Liver (tissue), 9 donors: Measurements from ENCODE around the gene RHOG. TPM values are rescaled to one million over a fixed set of nuclear protein-coding genes. Genes with fewer than 3 reads are reported as not detected.
A peak's percentile ranks its signal among the peaks of the same experiment; 100 is the strongest.

ENCODE experiments used
- DNase-seq: peaks from one replicate; pipeline ENCODE4 v3.0.0-alpha.2; 2017; ENCODE audit warnings: low spot score
- H3K27ac ChIP-seq, 2 donors: one replicate each; pipeline ENCODE4 v1.7.0; 2013; ENCODE audit warnings: inconsistent platforms in 2 of 2, low read length in 2 of 2, control low read depth in 1 of 2, low read depth in 1 of 2, mild to moderate bottlenecking in 1 of 2
- H3K27me3 ChIP-seq, 4 donors: one replicate each; pipeline versions ENCODE4 v1.6.1 to v1.7.0; 2013; ENCODE audit warnings: low read length in 3 of 4, inconsistent platforms in 1 of 4, mild to moderate bottlenecking in 1 of 4, moderate library complexity in 1 of 4; ENCODE audit not compliant: control insufficient read depth in 4 of 4, insufficient read depth in 4 of 4
- H3K36me3 ChIP-seq, 4 donors: one replicate each; pipeline versions ENCODE4 v1.6.1 to v1.7.0; 2013; ENCODE audit warnings: low read length in 3 of 4, mild to moderate bottlenecking in 3 of 4, low read depth in 1 of 4, moderate library complexity in 1 of 4; ENCODE audit not compliant: control insufficient read depth in 4 of 4, insufficient read depth in 3 of 4
- H3K4me1 ChIP-seq, 4 donors: one replicate each; pipeline versions ENCODE4 v1.6.1 to v1.7.0; 2013; ENCODE audit warnings: low read length in 3 of 4, mild to moderate bottlenecking in 3 of 4, moderate library complexity in 1 of 4; ENCODE audit not compliant: control insufficient read depth in 4 of 4, insufficient read depth in 4 of 4
- H3K4me3 ChIP-seq, 3 donors: one replicate each; pipeline versions ENCODE4 v1.6.1 to v1.7.0; 2013; ENCODE audit warnings: low read length in 3 of 3, control low read depth in 1 of 3, low read depth in 1 of 3, mild to moderate bottlenecking in 1 of 3
- H3K9ac ChIP-seq, 2 donors: one replicate each; pipeline ENCODE4 v1.7.0; 2013; ENCODE audit warnings: low read length in 2 of 2, mild to moderate bottlenecking in 2 of 2, moderate library complexity in 2 of 2, control low read depth in 1 of 2, low read depth in 1 of 2
- H3K9me3 ChIP-seq, 4 donors: one replicate each; pipeline versions ENCODE4 v1.6.1 to v1.7.0; 2013; ENCODE audit warnings: low read length in 3 of 4; ENCODE audit not compliant: control insufficient read depth in 4 of 4
- ATF3 ChIP-seq: IDR thresholded peaks from 2 replicates; pipeline ENCODE4 v1.6.1; 2016; ENCODE audit warnings: antibody characterized with exemption
- EGR1 ChIP-seq, 2 donors: IDR thresholded peaks; 2 replicates each; pipeline ENCODE4 v1.6.1; 2016 to 2018; ENCODE audit warnings: antibody characterized with exemption in 2 of 2, low read depth in 2 of 2
- FOXA1 ChIP-seq: IDR thresholded peaks from 2 replicates; pipeline ENCODE4 v1.6.1; 2016; ENCODE audit warnings: antibody characterized with exemption
- FOXA2 ChIP-seq: IDR thresholded peaks from 2 replicates; pipeline ENCODE4 v1.6.1; 2016; ENCODE audit warnings: antibody characterized with exemption
- GABPA ChIP-seq, 2 donors: IDR thresholded peaks in 1 of 2; conservative IDR thresholded peaks in 1 of 2; 2 replicates each; pipeline ENCODE4 v1.6.1; 2016; ENCODE audit warnings: antibody characterized with exemption in 2 of 2, mild to moderate bottlenecking in 1 of 2, moderate library complexity in 1 of 2
- HNF4A ChIP-seq, 2 donors: conservative IDR thresholded peaks; 2 replicates each; pipeline ENCODE4 v1.6.1; 2016; ENCODE audit warnings: antibody characterized with exemption in 2 of 2, mild to moderate bottlenecking in 2 of 2
- HNF4G ChIP-seq: IDR thresholded peaks from 2 replicates; pipeline ENCODE4 v1.6.1; 2016; ENCODE audit warnings: antibody characterized with exemption
- JUND ChIP-seq, 2 donors: IDR thresholded peaks; 2 replicates each; pipeline ENCODE4 v1.6.1; 2016; ENCODE audit warnings: antibody characterized with exemption in 2 of 2
- MAX ChIP-seq: IDR thresholded peaks from 2 replicates; pipeline ENCODE4 v1.6.1; 2016; ENCODE audit warnings: antibody characterized with exemption
- NR2F2 ChIP-seq: IDR thresholded peaks from 2 replicates; pipeline ENCODE4 v1.6.1; 2016; ENCODE audit warnings: antibody characterized with exemption
- RAD21 ChIP-seq, 2 donors: IDR thresholded peaks; 2 replicates each; pipeline ENCODE4 v1.6.1; 2016; ENCODE audit warnings: antibody characterized with exemption in 2 of 2, mild to moderate bottlenecking in 2 of 2
- RXRA ChIP-seq, 2 donors: IDR thresholded peaks; 2 replicates each; pipeline ENCODE4 v1.6.1; 2017 to 2018; ENCODE audit warnings: antibody characterized with exemption in 2 of 2, mild to moderate bottlenecking in 1 of 2
- SP1 ChIP-seq: IDR thresholded peaks from 2 replicates; pipeline ENCODE4 v1.6.1; 2018; ENCODE audit warnings: antibody characterized with exemption, mild to moderate bottlenecking
- TAF1 ChIP-seq: conservative IDR thresholded peaks from 2 replicates; pipeline ENCODE4 v1.6.1; 2016; ENCODE audit warnings: antibody characterized with exemption, mild to moderate bottlenecking
- YY1 ChIP-seq: IDR thresholded peaks from 2 replicates; pipeline ENCODE4 v1.6.1; 2016; ENCODE audit warnings: antibody characterized with exemption, mild to moderate bottlenecking
- WGBS: extraction: QIAGEN DNeasy Blood & Tissue Kit; methylation state at CpG from one replicate; pipeline ENCODE4 v1.1.7; 2013; 5-methylcytosine and 5-hydroxymethylcytosine counted together
- polyA plus RNA-seq, 2 donors: library from polyadenylated mRNA; stranded (reverse) in 1 of 2; unstranded in 1 of 2; fragments of 200-250 nt in 1 of 2; fragments of >200 nt in 1 of 2; fragmentation: Nextera tagmentation in 1 of 2; extraction: Ambion mirVana in 1 of 2; gene quantifications; one replicate each; pipeline versions ENCODE4 v1.2.1 to v1.2.3, GENCODE V29; 2013 to 2015
- total RNA-seq, 2 donors: library from RNA; depleted of rRNA; stranded (reverse); fragments of >200 nt; gene quantifications; one replicate each; pipeline ENCODE4 v1.2.3, GENCODE V29; 2014
- TF ChIP-seq, protein P1 (sequence below): IDR thresholded peaks from 2 replicates; pipeline ENCODE4 v1.6.1; 2016; ENCODE audit warnings: antibody characterized with exemption, mild to moderate bottlenecking
- TF ChIP-seq, protein P2 (sequence below): IDR thresholded peaks from 2 replicates; pipeline ENCODE4 v1.6.1; 2016; ENCODE audit warnings: antibody characterized with exemption
- donor health status: healthy.
- donor health status: healthy.
- donor health status: healthy.
- donor health status: healthy.
- donor health status: healthy.

The RHOG gene
- total and polyA plus RNA-seq, 4 donors: 7.4 to 32.9 (median 17.8) TPM

- H3K27me3 ChIP-seq: no peaks in the 10 kb centered on the region
- TF ChIP-seq HNF4G (no peak), FOXA2 (no peak), TAF1 (no peak), JUND (IDR thresholded peaks at IDR 0.05) (no peak), RAD21 (IDR thresholded peaks at IDR 0.05) (no peak), EGR1 (IDR thresholded peaks at IDR 0.05; ENCODE audit: low read depth in 2 of 2) (no peak), MAX (no peak), RXRA (IDR thresholded peaks at IDR 0.05) (no peak), HNF4A (conservative IDR thresholded peaks at IDR 0.05) (no peak), ATF3 (no peak), GABPA (IDR thresholded peaks at IDR 0.05 in 1 of 2, conservative IDR thresholded peaks at IDR 0.05 in 1 of 2) (no peak), YY1 (no peak), FOXA1 (no peak), NR2F2 (no peak)
- TF ChIP-seq, protein P1, sequence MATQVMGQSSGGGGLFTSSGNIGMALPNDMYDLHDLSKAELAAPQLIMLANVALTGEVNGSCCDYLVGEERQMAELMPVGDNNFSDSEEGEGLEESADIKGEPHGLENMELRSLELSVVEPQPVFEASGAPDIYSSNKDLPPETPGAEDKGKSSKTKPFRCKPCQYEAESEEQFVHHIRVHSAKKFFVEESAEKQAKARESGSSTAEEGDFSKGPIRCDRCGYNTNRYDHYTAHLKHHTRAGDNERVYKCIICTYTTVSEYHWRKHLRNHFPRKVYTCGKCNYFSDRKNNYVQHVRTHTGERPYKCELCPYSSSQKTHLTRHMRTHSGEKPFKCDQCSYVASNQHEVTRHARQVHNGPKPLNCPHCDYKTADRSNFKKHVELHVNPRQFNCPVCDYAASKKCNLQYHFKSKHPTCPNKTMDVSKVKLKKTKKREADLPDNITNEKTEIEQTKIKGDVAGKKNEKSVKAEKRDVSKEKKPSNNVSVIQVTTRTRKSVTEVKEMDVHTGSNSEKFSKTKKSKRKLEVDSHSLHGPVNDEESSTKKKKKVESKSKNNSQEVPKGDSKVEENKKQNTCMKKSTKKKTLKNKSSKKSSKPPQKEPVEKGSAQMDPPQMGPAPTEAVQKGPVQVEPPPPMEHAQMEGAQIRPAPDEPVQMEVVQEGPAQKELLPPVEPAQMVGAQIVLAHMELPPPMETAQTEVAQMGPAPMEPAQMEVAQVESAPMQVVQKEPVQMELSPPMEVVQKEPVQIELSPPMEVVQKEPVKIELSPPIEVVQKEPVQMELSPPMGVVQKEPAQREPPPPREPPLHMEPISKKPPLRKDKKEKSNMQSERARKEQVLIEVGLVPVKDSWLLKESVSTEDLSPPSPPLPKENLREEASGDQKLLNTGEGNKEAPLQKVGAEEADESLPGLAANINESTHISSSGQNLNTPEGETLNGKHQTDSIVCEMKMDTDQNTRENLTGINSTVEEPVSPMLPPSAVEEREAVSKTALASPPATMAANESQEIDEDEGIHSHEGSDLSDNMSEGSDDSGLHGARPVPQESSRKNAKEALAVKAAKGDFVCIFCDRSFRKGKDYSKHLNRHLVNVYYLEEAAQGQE: no peak
- TF ChIP-seq, protein P2, sequence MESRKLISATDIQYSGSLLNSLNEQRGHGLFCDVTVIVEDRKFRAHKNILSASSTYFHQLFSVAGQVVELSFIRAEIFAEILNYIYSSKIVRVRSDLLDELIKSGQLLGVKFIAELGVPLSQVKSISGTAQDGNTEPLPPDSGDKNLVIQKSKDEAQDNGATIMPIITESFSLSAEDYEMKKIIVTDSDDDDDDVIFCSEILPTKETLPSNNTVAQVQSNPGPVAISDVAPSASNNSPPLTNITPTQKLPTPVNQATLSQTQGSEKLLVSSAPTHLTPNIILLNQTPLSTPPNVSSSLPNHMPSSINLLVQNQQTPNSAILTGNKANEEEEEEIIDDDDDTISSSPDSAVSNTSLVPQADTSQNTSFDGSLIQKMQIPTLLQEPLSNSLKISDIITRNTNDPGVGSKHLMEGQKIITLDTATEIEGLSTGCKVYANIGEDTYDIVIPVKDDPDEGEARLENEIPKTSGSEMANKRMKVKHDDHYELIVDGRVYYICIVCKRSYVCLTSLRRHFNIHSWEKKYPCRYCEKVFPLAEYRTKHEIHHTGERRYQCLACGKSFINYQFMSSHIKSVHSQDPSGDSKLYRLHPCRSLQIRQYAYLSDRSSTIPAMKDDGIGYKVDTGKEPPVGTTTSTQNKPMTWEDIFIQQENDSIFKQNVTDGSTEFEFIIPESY: no peak
- no peaks in the 10 kb centered on the region for H3K9me3 ChIP-seq
- H3K27ac ChIP-seq: peak overlapping the region; percentile 70 to 75
- H3K36me3 ChIP-seq: no peaks in the 10 kb centered on the region
- H3K4me1 ChIP-seq: peaks cover 16 to 45% (median 22%) of the 10 kb centered on the region in 4 donors
- WGBS: 39% methylated on average over 3 of the region's 3 CpGs
- peak overlapping the region in 1 of 2 donors; percentile 72 for H3K9ac ChIP-seq
- DNase-seq: no peak
- H3K4me3 ChIP-seq: no peak overlapping the region
These were observed 24.8 kb upstream of the RHOG start for GRCh38 chr11:3865388-3866193.

DNA sequence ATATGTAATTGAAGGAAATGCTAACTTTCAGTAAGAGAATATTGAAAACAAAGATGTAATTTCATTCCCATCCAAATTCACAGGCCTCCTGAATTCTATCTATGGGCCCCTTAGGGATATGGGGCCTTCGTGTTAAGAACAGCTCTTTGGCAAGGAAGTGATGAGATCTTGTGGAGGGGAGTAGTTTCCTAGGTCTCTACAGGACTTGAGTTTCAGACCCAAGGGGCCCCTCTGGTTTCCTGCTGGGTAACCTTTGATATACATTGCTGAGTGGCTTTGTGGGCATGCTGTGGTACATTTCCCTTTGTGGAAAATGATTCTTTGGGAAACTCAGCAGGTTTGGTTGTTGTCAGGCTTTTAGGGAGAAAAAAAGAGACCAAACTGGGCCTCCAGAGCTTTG is 20.9 kb upstream of the RHOG start:
- peaks cover 25 to 62% (median 36%) of the 10 kb centered on the region in 4 donors for H3K4me1 ChIP-seq
- TF ChIP-seq, protein P1: no peak
- TF ChIP-seq SP1 (no peak), GABPA (IDR thresholded peaks at IDR 0.05 in 1 of 2, conservative IDR thresholded peaks at IDR 0.05 in 1 of 2) (no peak), RXRA (IDR thresholded peaks at IDR 0.05) (no peak)
- H3K27me3 ChIP-seq: no peaks in the 10 kb centered on the region
- H3K27ac ChIP-seq: no peak overlapping the region
- no peak for DNase-seq
- no peaks in the 10 kb centered on the region for H3K9me3 ChIP-seq
- H3K9ac ChIP-seq: no peak overlapping the region
- H3K4me3 ChIP-seq: no peak overlapping the region
- H3K36me3 ChIP-seq: no peaks in the 10 kb centered on the region
- WGBS: 63% methylated on average over 1 of the region's 1 CpG
